Mesenchymal stem cell (in vitro differentiated cells and primary cell): ENCODE measurements around the gene PPP1R2.
A peak's percentile ranks its signal among the peaks of the same experiment; 100 is the strongest.
"Not testable (repeated sequence)": the region's sequence is repeated elsewhere in the genome, so short reads cannot be mapped to it uniquely, and the experiment has no call there.

Experiments used
- DNase-seq: peaks from one replicate; pipeline ENCODE4 v3.0.0-alpha.2; 2013
- H2AFZ ChIP-seq: one replicate; pipeline ENCODE4 v1.6.1; 2013; ENCODE audit warnings: low read depth, mild to moderate bottlenecking, control low read depth, inconsistent platforms, low read length, moderate library complexity
- H2AK5ac ChIP-seq: 2 replicates; pipeline ENCODE4 v1.6.1; 2013; ENCODE audit warnings: low read length, moderate library complexity, mild to moderate bottlenecking, inconsistent platforms; ENCODE audit not compliant: severe bottlenecking
- H2BK120ac ChIP-seq: one replicate; pipeline ENCODE4 v1.6.1; 2013; ENCODE audit warnings: low read depth, mild to moderate bottlenecking, inconsistent platforms, low read length, moderate library complexity
- H2BK12ac ChIP-seq, 2 experiments: one replicate each; pipeline ENCODE4 v1.6.1; 2013; ENCODE audit warnings: inconsistent platforms in 2 of 2, low read length in 2 of 2, mild to moderate bottlenecking in 2 of 2, moderate library complexity in 2 of 2, control low read depth in 1 of 2
- H2BK15ac ChIP-seq: one replicate; pipeline ENCODE4 v1.6.1; 2013; ENCODE audit warnings: mild to moderate bottlenecking, low read depth, inconsistent platforms; ENCODE audit not compliant: poor library complexity, severe bottlenecking
- H2BK5ac ChIP-seq: 2 replicates; pipeline ENCODE4 v1.6.1; 2013; ENCODE audit warnings: low read depth, mild to moderate bottlenecking, low read length, control low read depth, inconsistent platforms; ENCODE audit not compliant: poor library complexity, severe bottlenecking
- H3K14ac ChIP-seq, 2 experiments: one replicate each; pipeline ENCODE4 v1.6.1; 2013; ENCODE audit warnings: inconsistent platforms in 2 of 2, low read length in 2 of 2, control low read depth in 1 of 2, mild to moderate bottlenecking in 1 of 2, moderate library complexity in 1 of 2
- H3K18ac ChIP-seq, 2 experiments: one replicate each; pipeline ENCODE4 v1.6.1; 2013; ENCODE audit warnings: inconsistent platforms in 2 of 2, low read length in 2 of 2, control low read depth in 1 of 2, low read depth in 1 of 2, mild to moderate bottlenecking in 1 of 2
- H3K23ac ChIP-seq, 2 experiments: one replicate each; pipeline ENCODE4 v1.6.1; 2013; ENCODE audit warnings: inconsistent platforms in 2 of 2, low read length in 2 of 2, mild to moderate bottlenecking in 2 of 2, moderate library complexity in 2 of 2, control low read depth in 1 of 2
- H3K27ac ChIP-seq: 2 replicates; pipeline ENCODE4 v1.5.1; 2013; ENCODE audit warnings: mild to moderate bottlenecking, moderate library complexity, low read length, control low read depth, inconsistent platforms; ENCODE audit not compliant: poor library complexity, severe bottlenecking
- H3K27me3 ChIP-seq, 2 experiments: 2 replicates each; pipeline versions ENCODE4 v1.6.1 to v1.7.0; 2013; ENCODE audit warnings: low read length in 2 of 2, mild to moderate bottlenecking in 2 of 2, moderate library complexity in 2 of 2, control low read depth in 1 of 2, inconsistent platforms in 1 of 2; ENCODE audit not compliant: control insufficient read depth in 1 of 2, insufficient read depth in 1 of 2
- H3K36me3 ChIP-seq, 2 experiments: 2 replicates each; pipeline versions ENCODE4 v1.6.1 to v1.7.0; 2013; ENCODE audit warnings: low read length in 2 of 2, control low read depth in 1 of 2, inconsistent platforms in 1 of 2, low read depth in 1 of 2, mild to moderate bottlenecking in 1 of 2; ENCODE audit not compliant: insufficient read depth in 2 of 2, control insufficient read depth in 1 of 2
- H3K4ac ChIP-seq, 2 experiments: one replicate each; pipeline ENCODE4 v1.6.1; 2013; ENCODE audit warnings: inconsistent platforms in 2 of 2, low read length in 2 of 2, mild to moderate bottlenecking in 2 of 2, moderate library complexity in 2 of 2, control low read depth in 1 of 2, low read depth in 1 of 2
- H3K4me1 ChIP-seq: 2 replicates; pipeline ENCODE4 v1.6.1; 2013; ENCODE audit warnings: low read depth, low read length, control low read depth; ENCODE audit not compliant: control insufficient read depth, insufficient read depth
- H3K4me2 ChIP-seq: 2 replicates; pipeline ENCODE4 v1.6.1; 2013; ENCODE audit warnings: low read length, mild to moderate bottlenecking, inconsistent platforms; ENCODE audit not compliant: poor library complexity, severe bottlenecking
- H3K4me3 ChIP-seq, 2 experiments: 2 replicates each; pipeline versions ENCODE4 v1.5.1 to v1.7.0; 2013; ENCODE audit warnings: low read length in 2 of 2, mild to moderate bottlenecking in 2 of 2, control low read depth in 1 of 2, low read depth in 1 of 2; ENCODE audit not compliant: insufficient read depth in 1 of 2
- H3K79me1 ChIP-seq: replicated peaks from 2 replicates; pipeline ENCODE4 v1.6.1; 2013; ENCODE audit warnings: mild to moderate bottlenecking, control low read depth, low read length, inconsistent platforms; ENCODE audit not compliant: poor library complexity, severe bottlenecking
- H3K9ac ChIP-seq: 2 replicates; pipeline ENCODE4 v1.7.0; 2013; ENCODE audit warnings: mild to moderate bottlenecking, low read length, moderate library complexity
- H3K9me3 ChIP-seq: 2 replicates; pipeline ENCODE4 v1.7.0; 2013; ENCODE audit warnings: mild to moderate bottlenecking, low read length; ENCODE audit not compliant: control insufficient read depth
- H4K8ac ChIP-seq: one replicate; pipeline ENCODE4 v1.6.1; 2013; ENCODE audit warnings: inconsistent platforms, mild to moderate bottlenecking, low read length, moderate library complexity
- H4K91ac ChIP-seq: one replicate; pipeline ENCODE4 v1.6.1; 2013; ENCODE audit warnings: mild to moderate bottlenecking, low read length, inconsistent platforms
- WGBS: methylation state at CpG from one replicate; pipeline ENCODE4 v1.1.7; 2013; ENCODE audit warnings: mixed read lengths; 5-methylcytosine and 5-hydroxymethylcytosine counted together

The PPP1R2 gene

GRCh38 chr3:195589796-195590195 is 46.7 kb upstream of the PPP1R2 start:
- H3K23ac ChIP-seq, H3K4me3 ChIP-seq, H4K8ac ChIP-seq, H3K27ac ChIP-seq, H2AK5ac ChIP-seq, H2AFZ ChIP-seq, H3K9ac ChIP-seq, H2BK120ac ChIP-seq, H4K91ac ChIP-seq, H3K18ac ChIP-seq, H2BK15ac ChIP-seq, H2BK5ac ChIP-seq, DNase-seq, H3K4me1 ChIP-seq, H3K4ac ChIP-seq, H3K36me3 ChIP-seq, H3K79me1 ChIP-seq, H3K14ac ChIP-seq, H3K4me2 ChIP-seq, H2BK12ac ChIP-seq: not testable (repeated sequence)
- H3K9me3 ChIP-seq: peaks cover 12% of the 10 kb centered on the region
- WGBS: 90% methylated on average over 6 of the region's 6 CpGs
- peaks cover 0 to 22% of the 10 kb centered on the region in 2 experiments for H3K27me3 ChIP-seq

DNA sequence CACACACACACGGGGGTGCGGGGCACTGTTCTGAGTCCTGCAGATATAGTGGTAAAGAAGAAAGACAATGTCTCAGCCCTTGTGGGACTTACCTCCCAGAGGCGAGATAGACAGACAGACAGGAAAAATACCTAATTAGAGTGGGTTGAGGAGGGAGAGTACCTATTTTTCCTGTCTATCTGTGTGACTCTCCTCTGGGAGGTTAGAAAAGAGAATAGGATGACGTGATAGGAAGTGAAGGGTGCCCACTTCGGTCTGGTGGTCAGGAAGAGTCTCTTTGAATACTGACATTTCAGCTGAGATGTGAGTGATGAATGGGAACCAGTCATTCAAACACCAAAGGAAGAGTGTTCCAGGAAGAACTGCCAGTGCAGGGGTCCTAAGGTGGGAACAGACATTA is 44.7 kb upstream of the PPP1R2 start:
- H2AK5ac ChIP-seq: no peak overlapping the region
- no peak overlapping the region for H2BK12ac ChIP-seq
- no peak overlapping the region for H3K4me2 ChIP-seq
- H2BK5ac ChIP-seq: no peak overlapping the region
- no peaks in the 10 kb centered on the region for H3K4me1 ChIP-seq
- no peak overlapping the region for H3K14ac ChIP-seq
- peaks cover 12% of the 10 kb centered on the region for H3K9me3 ChIP-seq
- no peaks in the 10 kb centered on the region for H3K36me3 ChIP-seq
- H3K4me3 ChIP-seq: no peak overlapping the region
- no peak overlapping the region for H2BK120ac ChIP-seq
- no peak overlapping the region for H3K9ac ChIP-seq
- H3K4ac ChIP-seq: no peak overlapping the region
- H4K8ac ChIP-seq: no peak overlapping the region
- H3K23ac ChIP-seq: no peak overlapping the region
- no peak overlapping the region for H2BK15ac ChIP-seq
- DNase-seq: no peak
- 83% methylated on average over 5 of the region's 5 CpGs for WGBS
- peaks cover 0 to 22% of the 10 kb centered on the region in 2 experiments for H3K27me3 ChIP-seq
- H3K27ac ChIP-seq: no peak overlapping the region
- H3K18ac ChIP-seq: no peak overlapping the region
- no peak overlapping the region for H4K91ac ChIP-seq
- no peak overlapping the region for H2AFZ ChIP-seq
- no peaks in the 10 kb centered on the region for H3K79me1 ChIP-seq

GRCh38 chr3:195587406-195587805 is 44.3 kb upstream of the PPP1R2 start:
- Histone ChIP-seq H3K27me3 (peaks cover 0 to 19% of the 10 kb centered on the region in 2 experiments), H2AFZ (no peak overlapping the region), H3K36me3 (no peaks in the 10 kb centered on the region), H3K23ac (no peak overlapping the region), H3K9ac (no peak overlapping the region), H3K18ac (no peak overlapping the region), H3K9me3 (peaks cover 12% of the 10 kb centered on the region), H3K4me2 (no peak overlapping the region), H2BK15ac (no peak overlapping the region), H3K4me3 (no peak overlapping the region), H3K14ac (no peak overlapping the region), H3K79me1 (no peaks in the 10 kb centered on the region), H4K91ac (no peak overlapping the region), H3K27ac (no peak overlapping the region), H3K4me1 (no peaks in the 10 kb centered on the region), H3K4ac (no peak overlapping the region), H2BK12ac (no peak overlapping the region), H2BK5ac (no peak overlapping the region), H2AK5ac (no peak overlapping the region), H2BK120ac (no peak overlapping the region), H4K8ac (no peak overlapping the region)
- DNase-seq: no peak
- WGBS: 92% methylated on average over 2 of the region's 4 CpGs

- H3K9ac ChIP-seq: peak overlapping the region; percentile 73
- no peak overlapping the region for H3K27ac ChIP-seq
- no peak overlapping the region for H2BK5ac ChIP-seq
- H2BK12ac ChIP-seq: no peak overlapping the region
- H3K4me1 ChIP-seq: no peaks in the 10 kb centered on the region
- H2AFZ ChIP-seq: no peak overlapping the region
- H3K23ac ChIP-seq: no peak overlapping the region
- H3K9me3 ChIP-seq: peaks cover 12% of the 10 kb centered on the region
- no peaks in the 10 kb centered on the region for H3K79me1 ChIP-seq
- no peak overlapping the region for H2AK5ac ChIP-seq
- H3K4ac ChIP-seq: no peak overlapping the region
- no peak overlapping the region for H3K14ac ChIP-seq
- H4K91ac ChIP-seq: no peak overlapping the region
- H4K8ac ChIP-seq: no peak overlapping the region
- no peak for DNase-seq
- H2BK120ac ChIP-seq: no peak overlapping the region
- no peak overlapping the region for H3K4me2 ChIP-seq
- WGBS: 70% methylated on average over 4 of the region's 4 CpGs
- peaks cover 0 to 18% of the 10 kb centered on the region in 2 experiments for H3K27me3 ChIP-seq
- H3K4me3 ChIP-seq: peak overlapping the region in 1 of 2 experiments; percentile 71
- H2BK15ac ChIP-seq: no peak overlapping the region
- no peak overlapping the region for H3K18ac ChIP-seq
- H3K36me3 ChIP-seq: no peaks in the 10 kb centered on the region
These were observed 41.4 kb upstream of the PPP1R2 start for GRCh38 chr3:195584543-195584870.
